GM12875 (cell line): ENCODE results near the gene SNX11.

Experiments used
- H3K4me3 ChIP-seq: one replicate; pipeline ENCODE4 v1.5.1; 2011; ENCODE audit warnings: low read depth, low read length, control low read depth
- TF ChIP-seq, protein P1 (sequence below): IDR thresholded peaks from 2 replicates; pipeline ENCODE4 v1.5.1; 2011; ENCODE audit warnings: low read depth, mild to moderate bottlenecking, control low read depth, inconsistent platforms, low read length, moderate library complexity, borderline replicate concordance; ENCODE audit not compliant: insufficient read depth

The SNX11 gene

DNA sequence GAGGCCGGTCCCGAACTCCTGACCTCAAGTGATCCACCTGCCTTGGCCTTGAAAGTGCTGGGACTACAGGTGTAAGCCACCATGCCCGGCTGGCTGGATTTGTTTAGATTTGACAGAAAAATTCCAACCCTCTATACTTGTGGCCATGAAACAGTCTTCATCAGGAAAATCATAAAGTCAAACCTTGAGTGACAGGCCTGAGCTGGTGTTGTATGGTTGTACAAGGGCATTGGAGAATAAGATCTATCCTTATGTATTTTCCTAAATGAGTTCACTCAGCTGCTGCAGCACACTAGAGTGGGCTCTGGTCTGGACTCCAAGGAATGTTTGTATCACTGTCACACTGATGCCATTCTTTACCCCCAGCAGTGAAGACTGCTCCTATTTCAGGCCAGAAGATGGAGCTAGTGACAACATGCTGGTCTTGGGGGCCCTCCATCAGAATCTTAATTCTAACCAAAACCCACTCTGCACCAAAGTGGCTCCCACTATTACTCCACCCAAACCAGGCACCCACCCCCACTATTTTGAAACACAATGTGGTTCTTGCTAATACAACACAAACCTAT is 27.4 kb downstream of the SNX11 start:
- TF ChIP-seq, protein P1, sequence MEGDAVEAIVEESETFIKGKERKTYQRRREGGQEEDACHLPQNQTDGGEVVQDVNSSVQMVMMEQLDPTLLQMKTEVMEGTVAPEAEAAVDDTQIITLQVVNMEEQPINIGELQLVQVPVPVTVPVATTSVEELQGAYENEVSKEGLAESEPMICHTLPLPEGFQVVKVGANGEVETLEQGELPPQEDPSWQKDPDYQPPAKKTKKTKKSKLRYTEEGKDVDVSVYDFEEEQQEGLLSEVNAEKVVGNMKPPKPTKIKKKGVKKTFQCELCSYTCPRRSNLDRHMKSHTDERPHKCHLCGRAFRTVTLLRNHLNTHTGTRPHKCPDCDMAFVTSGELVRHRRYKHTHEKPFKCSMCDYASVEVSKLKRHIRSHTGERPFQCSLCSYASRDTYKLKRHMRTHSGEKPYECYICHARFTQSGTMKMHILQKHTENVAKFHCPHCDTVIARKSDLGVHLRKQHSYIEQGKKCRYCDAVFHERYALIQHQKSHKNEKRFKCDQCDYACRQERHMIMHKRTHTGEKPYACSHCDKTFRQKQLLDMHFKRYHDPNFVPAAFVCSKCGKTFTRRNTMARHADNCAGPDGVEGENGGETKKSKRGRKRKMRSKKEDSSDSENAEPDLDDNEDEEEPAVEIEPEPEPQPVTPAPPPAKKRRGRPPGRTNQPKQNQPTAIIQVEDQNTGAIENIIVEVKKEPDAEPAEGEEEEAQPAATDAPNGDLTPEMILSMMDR = peak; percentile 36; the same call in 1 of the 2 replicates
- no peak overlapping the region for H3K4me3 ChIP-seq

DNA sequence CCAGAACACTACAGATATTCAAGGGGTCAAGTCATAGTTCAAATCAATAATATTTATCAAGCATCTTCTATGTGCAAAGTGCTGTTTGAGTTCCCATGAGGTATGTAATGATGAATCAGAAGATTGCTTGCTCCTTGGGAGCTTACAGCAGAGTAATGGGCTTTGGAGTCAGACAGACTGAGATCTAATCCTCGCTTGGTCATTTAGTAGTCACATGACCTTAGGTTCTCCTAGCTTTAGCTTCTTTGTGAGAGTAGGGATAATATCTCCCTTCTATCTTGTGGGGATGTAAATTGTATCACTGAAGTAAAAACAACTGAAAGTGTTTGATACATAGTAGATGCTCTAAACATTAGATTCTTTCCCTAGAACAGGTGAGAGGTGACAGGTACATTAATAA is 30.1 kb downstream of the SNX11 start:
- TF ChIP-seq, protein P1 = no peak
- H3K4me3 ChIP-seq = no peak overlapping the region

DNA sequence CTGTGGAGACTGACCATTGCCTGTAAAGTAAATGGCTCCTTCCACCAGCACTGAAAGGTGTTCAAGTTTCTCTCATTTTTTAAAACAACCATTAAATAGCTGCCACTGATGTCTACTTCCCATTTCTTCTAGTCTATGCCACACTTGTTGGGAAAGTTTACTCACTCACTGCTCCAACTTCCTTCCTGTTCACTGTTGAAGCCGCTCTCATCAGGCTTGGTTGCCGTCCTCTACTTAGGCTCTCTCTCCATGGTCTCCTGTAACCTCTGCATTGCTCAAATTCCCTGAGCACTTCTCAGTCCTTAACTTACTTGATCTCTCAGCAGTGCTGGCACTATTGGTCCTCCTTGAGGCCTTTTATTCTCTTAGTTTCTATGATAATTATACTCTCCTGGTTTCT is 32.4 kb downstream of the SNX11 start:
- TF ChIP-seq, protein P1 = no peak

DNA sequence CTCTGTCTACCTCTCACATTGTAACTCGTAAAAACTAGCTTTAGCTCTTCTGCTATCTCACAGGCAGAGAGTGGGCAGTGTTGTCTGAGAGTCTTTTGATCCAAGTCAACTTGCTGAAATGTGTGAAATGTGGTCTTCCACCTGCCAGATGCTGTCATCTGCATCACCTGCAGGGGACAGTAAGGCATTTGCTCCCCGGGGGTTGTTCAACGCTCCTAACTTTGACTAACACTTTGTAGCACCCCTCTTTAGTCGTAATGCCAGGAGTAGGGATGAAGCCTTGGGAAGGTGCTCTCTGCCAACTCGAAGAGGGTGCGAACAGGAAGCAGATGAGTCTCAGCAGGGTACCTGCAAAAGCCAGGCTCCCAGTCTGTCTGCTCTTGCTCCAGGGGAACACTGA is 36.1 kb downstream of the SNX11 start:
- TF ChIP-seq, protein P1 = no peak
- H3K4me3 ChIP-seq = no peak overlapping the region

More for the DNA sequence above, 32.4 kb downstream of the SNX11 start:
- no peak overlapping the region for H3K4me3 ChIP-seq

DNA sequence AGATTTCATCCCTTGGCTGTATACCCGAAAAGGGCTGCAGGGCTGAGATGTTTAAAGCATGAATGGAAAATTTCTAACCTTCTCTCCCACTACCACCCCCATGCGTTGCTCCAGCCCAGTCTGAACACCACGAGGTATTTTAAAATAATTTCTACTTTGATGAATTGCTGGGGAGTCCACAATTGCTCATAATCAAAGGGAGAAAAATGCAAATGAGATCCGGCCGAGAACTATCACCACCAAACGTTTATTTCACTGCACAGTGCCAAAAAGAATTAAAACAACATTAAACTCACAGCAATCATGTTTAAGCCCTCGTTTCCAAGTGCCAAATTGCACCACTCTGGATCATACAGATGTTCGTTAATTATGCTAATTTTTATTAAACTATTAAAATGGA is 36.7 kb downstream of the SNX11 start:
- H3K4me3 ChIP-seq = no peak overlapping the region
- TF ChIP-seq, protein P1 = no peak

DNA sequence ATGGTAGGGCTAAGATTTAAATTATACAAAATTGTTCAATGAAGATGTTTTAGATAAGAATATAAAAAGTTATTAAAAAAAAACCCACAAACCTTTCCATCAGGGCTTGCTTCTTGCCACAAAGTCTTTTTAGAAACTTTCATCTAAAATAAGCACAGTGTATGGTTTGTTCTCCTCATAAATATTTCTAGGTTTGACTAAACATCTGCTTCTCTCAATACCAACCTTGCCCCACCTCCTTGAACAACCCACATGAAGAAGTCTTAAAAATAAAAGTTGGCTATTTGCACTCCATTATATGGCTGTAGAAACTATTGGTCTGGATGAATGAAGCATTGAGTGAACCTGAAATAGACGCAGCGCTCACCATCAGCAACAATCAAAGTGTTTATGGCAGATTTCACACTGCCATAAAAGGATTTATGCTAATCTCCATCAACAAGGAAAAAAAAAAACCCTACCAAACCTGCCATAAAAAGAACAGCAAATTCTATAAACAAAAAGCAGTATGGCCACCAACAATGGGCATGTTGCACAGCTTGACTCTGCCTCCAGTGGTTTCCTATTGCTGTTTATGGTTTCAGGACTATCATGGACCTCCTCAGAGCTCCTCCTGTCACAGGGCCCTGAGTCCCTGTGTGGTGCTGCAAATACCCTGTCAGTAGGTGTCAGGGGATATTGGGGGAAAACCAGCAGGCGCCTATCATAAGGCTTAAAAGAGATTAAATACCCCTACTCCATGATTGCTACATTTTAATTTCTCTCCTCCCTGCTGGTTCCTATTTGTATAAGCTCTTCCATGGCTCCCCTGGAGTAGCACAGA is 37.6 kb downstream of the SNX11 start:
- TF ChIP-seq, protein P1 = no peak
- H3K4me3 ChIP-seq = no peak overlapping the region
